Measurements from ENCODE around the gene SCP2. TPM values are rescaled to one million over a fixed set of nuclear protein-coding genes. Genes with fewer than 3 reads are reported as not detected.
A peak's percentile ranks its signal among the peaks of the same experiment; 100 is the strongest.

Gene SCP2
- total RNA-seq, 2 experiments from 2014 or later = 78.1 to 81.1 TPM

GRCh38 chr1:53050310-53050709 is 123.2 kb downstream of the SCP2 start:
- POLR2A ChIA-PET = no interaction called here
- no peak for DNase-seq
- CTCF ChIA-PET = no interaction called here

GRCh38 chr1:53051676-53052075 is 124.6 kb downstream of the SCP2 start:
- POLR2A ChIA-PET = interaction anchor here (0.6 kb wide), 1 partner anchor 16 kb away, joined by 5 read pairs; no protein-coding TSS in a partner anchor
- Mint-ChIP-seq H3K9me3 (no peaks in the 10 kb centered on the region), H3K4me3 (no peak overlapping the region), H3K27ac (no peak overlapping the region), H3K36me3 (peaks cover 30% of the 10 kb centered on the region), H3K4me1 (ENCODE audit: low read depth) (peaks cover 11% of the 10 kb centered on the region), H3K27me3 (no peaks in the 10 kb centered on the region)
- no peak for DNase-seq
- intact Hi-C loops (cut with micrococcal nuclease) = no loop called here
- CTCF ChIA-PET = no interaction called here

More at GRCh38 chr1:53050310-53050709, 123.2 kb downstream of the SCP2 start:
- H3K27me3 Mint-ChIP-seq = no peaks in the 10 kb centered on the region
- no peak overlapping the region for H3K27ac Mint-ChIP-seq
- H3K36me3 Mint-ChIP-seq = peaks cover 30% of the 10 kb centered on the region
- H3K9me3 Mint-ChIP-seq = no peaks in the 10 kb centered on the region
- intact Hi-C loops (cut with micrococcal nuclease) = no loop called here
- H3K4me1 Mint-ChIP-seq (ENCODE audit: low read depth) = peaks cover 11% of the 10 kb centered on the region
- no peak overlapping the region for H3K4me3 Mint-ChIP-seq

DNA sequence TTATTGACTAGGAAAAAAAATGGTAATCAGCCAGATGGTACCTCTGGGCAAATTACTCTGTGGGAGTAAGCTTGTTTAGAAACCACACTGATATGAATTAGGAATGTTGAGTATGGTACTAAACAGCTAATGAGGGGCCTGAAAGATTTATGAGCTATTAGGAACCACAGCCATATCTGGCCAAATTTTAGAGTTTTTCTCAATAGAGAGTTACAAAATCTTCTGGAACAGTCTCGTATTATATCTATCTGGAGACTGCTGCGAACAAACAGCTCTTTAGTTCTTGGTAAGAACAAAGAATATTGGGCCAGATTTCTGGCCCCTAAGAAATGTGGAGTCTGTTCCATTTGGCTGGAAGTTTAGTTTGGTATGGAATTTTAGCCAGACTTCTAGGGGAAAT is 130.1 kb downstream of the SCP2 start:
- no peaks in the 10 kb centered on the region for H3K9me3 Mint-ChIP-seq
- peaks cover 19% of the 10 kb centered on the region for H3K27me3 Mint-ChIP-seq
- ChIA-PET POLR2A (no interaction called here), CTCF (no interaction called here)
- H3K4me1 Mint-ChIP-seq (ENCODE audit: low read depth) = no peaks in the 10 kb centered on the region
- intact Hi-C loops (cut with micrococcal nuclease) = no loop called here
- no peak for DNase-seq
- no peak overlapping the region for H3K4me3 Mint-ChIP-seq
- H3K36me3 Mint-ChIP-seq = peaks cover 12% of the 10 kb centered on the region
- H3K27ac Mint-ChIP-seq = no peak overlapping the region

GRCh38 chr1:53060579-53060978 is 133.5 kb downstream of the SCP2 start:
- Mint-ChIP-seq H3K36me3 (no peaks in the 10 kb centered on the region), H3K4me1 (ENCODE audit: low read depth) (peaks cover 8% of the 10 kb centered on the region), H3K27ac (no peak overlapping the region), H3K27me3 (peaks cover 36% of the 10 kb centered on the region), H3K4me3 (no peak overlapping the region), H3K9me3 (no peaks in the 10 kb centered on the region)
- intact Hi-C loops (cut with micrococcal nuclease) = no loop called here
- ChIA-PET POLR2A (no interaction called here), CTCF (no interaction called here)
- no peak for DNase-seq

DNA sequence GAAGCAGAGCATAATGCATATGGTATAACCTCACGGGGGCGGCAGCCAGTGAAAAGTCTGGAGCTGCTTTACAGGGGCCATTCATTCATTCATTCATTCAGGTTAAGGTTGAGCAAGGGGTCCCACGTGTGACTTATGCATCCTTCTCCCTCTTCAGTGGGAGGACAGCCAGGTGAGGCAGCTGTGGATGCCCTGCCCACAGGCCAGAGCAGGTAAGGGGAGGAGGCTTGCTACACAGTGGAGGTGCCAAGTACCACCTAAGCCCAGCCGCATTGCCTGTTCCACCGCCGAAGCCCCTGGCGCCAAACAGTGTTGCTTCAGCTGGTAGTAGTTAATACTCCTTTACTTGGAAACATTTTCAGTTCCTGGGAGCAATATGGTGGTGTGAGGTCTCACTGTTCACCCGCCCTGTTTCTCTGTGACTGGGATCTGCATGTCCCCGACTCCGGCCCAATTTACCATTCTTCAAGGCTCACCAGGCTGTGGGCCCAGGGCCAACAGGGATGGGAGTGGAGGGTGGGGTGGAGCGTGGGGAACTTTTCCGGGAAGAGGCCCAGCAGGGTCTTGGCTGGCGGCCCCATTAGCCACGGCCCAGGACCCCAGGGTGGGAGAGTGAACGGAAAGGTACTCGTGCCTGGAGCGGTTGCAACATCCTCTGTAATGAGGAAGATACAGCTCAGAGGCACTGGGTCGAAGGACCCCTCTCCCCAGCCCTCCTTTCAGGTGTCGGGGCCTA is 134.2 kb downstream of the SCP2 start:
- Mint-ChIP-seq H3K9me3 (no peaks in the 10 kb centered on the region), H3K36me3 (no peaks in the 10 kb centered on the region), H3K27me3 (peaks cover 38% of the 10 kb centered on the region), H3K27ac (no peak overlapping the region), H3K4me3 (no peak overlapping the region), H3K4me1 (ENCODE audit: low read depth) (peaks cover 8% of the 10 kb centered on the region)
- no peak for DNase-seq
- POLR2A ChIA-PET = interaction anchor here (0.6 kb wide), 1 partner anchor 365 kb away, joined by 4 read pairs; no protein-coding TSS in a partner anchor
- CTCF ChIA-PET = no interaction called here
- intact Hi-C loops (cut with micrococcal nuclease) = no loop called here

GRCh38 chr1:53061859-53062707 is 135.0 kb downstream of the SCP2 start, which contains the start of gene PODN:
Gene PODN, plus strand, starts transcription at chr1:53062213. Its CDS starts 7,643 bp downstream, at chr1:53069856.
- intact Hi-C loops (cut with micrococcal nuclease) = no loop called here
- peak; percentile 17 for DNase-seq
- H3K27ac Mint-ChIP-seq = no peak within 1 kb of the TSS
- peak within 1 kb of the TSS; percentile 7 for H3K4me3 Mint-ChIP-seq
- CTCF ChIA-PET = no interaction called here
- peaks cover 8% of the 10 kb centered on the region for H3K4me1 Mint-ChIP-seq (ENCODE audit: low read depth)
- no peaks in the 10 kb centered on the region for H3K36me3 Mint-ChIP-seq
- POLR2A ChIA-PET = interaction anchor here (0.6 kb wide), 1 partner anchor 366 kb away, joined by 4 read pairs; no protein-coding TSS in a partner anchor
- no peaks in the 10 kb centered on the region for H3K9me3 Mint-ChIP-seq
- peaks cover 38% of the 10 kb centered on the region for H3K27me3 Mint-ChIP-seq

DNA sequence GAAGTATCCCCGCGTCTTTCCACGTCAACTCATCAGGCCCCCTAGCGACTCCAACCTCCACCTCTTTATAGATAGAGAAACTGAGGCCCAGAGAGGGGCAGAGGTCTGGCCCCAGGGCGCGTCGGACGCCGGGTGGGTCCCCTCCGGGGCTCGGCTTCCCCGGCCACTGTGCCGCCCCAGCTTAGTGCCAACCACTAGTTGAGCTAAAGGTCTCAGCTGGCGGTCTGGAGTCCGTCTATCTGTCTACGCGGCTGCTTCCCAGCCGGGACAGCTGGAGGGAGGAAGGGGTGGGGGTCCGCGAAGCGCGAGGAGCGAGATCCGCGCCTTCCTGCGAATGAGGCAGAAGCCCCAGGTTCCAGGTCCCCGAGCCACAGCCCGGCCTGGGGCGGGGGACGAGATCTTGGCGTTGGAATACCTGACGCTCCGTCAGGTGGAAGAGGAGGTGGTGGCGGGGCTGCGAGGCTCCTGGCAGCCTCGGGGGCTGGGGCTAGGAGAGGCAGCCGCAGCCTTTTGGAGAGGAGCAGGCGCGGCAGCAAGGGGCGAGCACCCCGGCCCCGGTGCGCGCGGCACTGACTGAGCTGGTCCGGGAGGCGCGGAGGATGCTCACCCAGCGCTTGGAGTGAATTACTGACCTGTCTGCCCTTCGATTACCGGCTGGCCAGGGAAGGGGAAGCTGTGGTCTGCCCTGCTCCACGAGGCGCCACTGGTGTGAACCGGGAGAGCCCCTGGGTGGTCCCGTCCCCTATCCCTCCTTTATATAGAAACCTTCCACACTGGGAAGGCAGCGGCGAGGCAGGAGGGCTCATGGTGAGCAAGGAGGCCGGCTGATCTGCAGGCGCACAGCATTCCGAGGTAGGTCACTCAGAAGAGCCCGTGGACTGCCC is 135.9 kb downstream of the SCP2 start:
- intact Hi-C loops (cut with micrococcal nuclease) = no loop called here
- CTCF ChIA-PET = no interaction called here
- no peaks in the 10 kb centered on the region for H3K36me3 Mint-ChIP-seq
- H3K4me3 Mint-ChIP-seq = peak overlapping the region; percentile 7
- POLR2A ChIA-PET = no interaction called here
- no peak overlapping the region for H3K27ac Mint-ChIP-seq
- peaks cover 38% of the 10 kb centered on the region for H3K27me3 Mint-ChIP-seq
- no peaks in the 10 kb centered on the region for H3K9me3 Mint-ChIP-seq
- no peak for DNase-seq
- peaks cover 8% of the 10 kb centered on the region for H3K4me1 Mint-ChIP-seq (ENCODE audit: low read depth)

DNA sequence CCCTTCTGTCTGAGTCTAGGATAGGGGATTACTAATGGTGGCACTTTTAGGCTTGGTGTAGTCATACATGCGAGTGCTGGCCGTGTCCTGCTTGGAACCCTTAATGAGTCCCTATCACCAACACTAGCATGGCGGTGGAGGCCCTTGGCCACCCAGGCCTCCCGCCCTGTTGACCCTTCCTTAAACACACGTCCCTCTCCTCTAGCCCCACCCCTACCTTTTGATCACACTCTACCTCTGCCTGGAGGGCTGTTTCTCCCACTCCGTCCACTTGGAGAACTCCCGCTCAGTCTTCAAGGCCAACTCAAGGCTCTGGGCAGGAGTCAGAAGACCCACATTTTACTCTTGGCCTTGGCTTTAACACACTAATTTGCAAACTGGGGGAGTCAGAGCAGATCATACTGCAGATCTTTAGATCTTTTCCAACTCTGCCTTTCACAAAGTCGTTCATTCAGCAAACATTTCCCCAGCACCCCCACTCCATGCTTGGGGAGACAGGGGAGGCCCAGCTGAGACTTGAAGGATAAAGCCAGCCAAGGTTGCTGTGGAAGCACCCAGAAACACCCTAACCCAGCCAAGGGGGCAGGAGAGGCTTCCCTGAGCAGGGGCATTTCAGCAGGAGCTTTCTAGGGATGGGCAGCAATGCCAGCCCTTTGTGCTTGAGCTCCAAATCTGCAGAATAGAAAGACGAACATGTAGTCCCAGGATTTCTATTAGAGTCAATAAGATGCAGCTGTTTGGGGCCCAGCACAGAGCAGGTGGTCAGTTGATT is 136.9 kb downstream of the SCP2 start:
- Mint-ChIP-seq H3K36me3 (no peaks in the 10 kb centered on the region), H3K27me3 (peaks cover 35% of the 10 kb centered on the region), H3K9me3 (no peaks in the 10 kb centered on the region), H3K27ac (no peak overlapping the region), H3K4me3 (no peak overlapping the region), H3K4me1 (ENCODE audit: low read depth) (peaks cover 8% of the 10 kb centered on the region)
- intact Hi-C loops (cut with micrococcal nuclease) = no loop called here
- DNase-seq = no peak
- CTCF ChIA-PET = no interaction called here
- POLR2A ChIA-PET = no interaction called here

- no peak overlapping the region for H3K4me3 Mint-ChIP-seq
- ChIA-PET CTCF (no interaction called here), POLR2A (no interaction called here)
- peaks cover 8% of the 10 kb centered on the region for H3K4me1 Mint-ChIP-seq (ENCODE audit: low read depth)
- DNase-seq = no peak
- intact Hi-C loops (cut with micrococcal nuclease) = no loop called here
- peaks cover 31% of the 10 kb centered on the region for H3K27me3 Mint-ChIP-seq
- no peak overlapping the region for H3K27ac Mint-ChIP-seq
- no peaks in the 10 kb centered on the region for H3K36me3 Mint-ChIP-seq
- H3K9me3 Mint-ChIP-seq = no peaks in the 10 kb centered on the region
Observed at GRCh38 chr1:53065391-53065790, 138.3 kb downstream of the SCP2 start.

DNA sequence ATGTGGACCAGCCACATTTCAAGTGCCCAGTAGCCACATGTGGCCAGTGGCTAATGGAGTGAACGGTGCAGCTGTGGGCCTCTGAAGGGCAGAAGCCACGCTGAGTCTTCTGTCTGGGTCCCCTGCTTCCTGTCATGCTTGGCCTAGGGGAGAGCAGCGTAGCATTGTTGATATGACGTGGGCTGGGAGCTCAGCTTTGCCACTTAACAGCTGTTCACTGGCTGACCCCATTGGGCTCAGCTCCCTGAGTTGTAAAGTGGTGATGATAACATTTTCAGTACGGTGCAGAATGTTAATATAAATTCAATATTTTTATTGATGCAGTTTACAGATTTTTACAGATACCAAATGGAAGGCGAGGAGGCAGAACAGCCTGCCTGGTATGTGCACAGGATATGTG is 139.4 kb downstream of the SCP2 start:
- Mint-ChIP-seq H3K4me3 (no peak overlapping the region), H3K27me3 (peaks cover 20% of the 10 kb centered on the region), H3K27ac (no peak overlapping the region), H3K36me3 (no peaks in the 10 kb centered on the region), H3K9me3 (no peaks in the 10 kb centered on the region), H3K4me1 (ENCODE audit: low read depth) (peaks cover 8% of the 10 kb centered on the region)
- intact Hi-C loops (cut with micrococcal nuclease) = no loop called here
- POLR2A ChIA-PET = no interaction called here
- DNase-seq = no peak
- CTCF ChIA-PET = no interaction called here

- Mint-ChIP-seq H3K27me3 (peaks cover 19% of the 10 kb centered on the region), H3K4me3 (no peak overlapping the region), H3K27ac (no peak overlapping the region)
Observed at GRCh38 chr1:53066891-53067738, 140.0 kb downstream of the SCP2 start.

More at GRCh38 chr1:53066891-53067738, 140.0 kb downstream of the SCP2 start:
- Mint-ChIP-seq H3K9me3 (no peaks in the 10 kb centered on the region), H3K4me1 (ENCODE audit: low read depth) (peaks cover 8% of the 10 kb centered on the region), H3K36me3 (no peaks in the 10 kb centered on the region)
- DNase-seq = peak; percentile 7
- intact Hi-C loops (cut with micrococcal nuclease) = no loop called here
- POLR2A ChIA-PET = no interaction called here
- CTCF ChIA-PET = no interaction called here

All from activated CD4-positive, alpha-beta memory T cell treated with anti-CD3 and anti-CD28 coated beads for 36 hours (primary cell).